NB4 (cell line): Measurements from ENCODE around the gene DCTN2.
A peak's percentile ranks its signal among the peaks of the same experiment; 100 is the strongest.

Source experiments
- DNase-seq: peaks from one replicate; pipeline ENCODE4 v3.0.0; 2010; ENCODE audit warnings: low read depth
- H3K4me3 ChIP-seq: one replicate; pipeline ENCODE4 v1.5.1; 2011; ENCODE audit warnings: mild to moderate bottlenecking, low read depth, low read length, moderate library complexity
- MYC ChIP-seq: IDR thresholded peaks from 2 replicates; pipeline ENCODE4 v1.6.1; 2011; ENCODE audit warnings: low read depth, low read length
- POLR2A ChIP-seq: IDR thresholded peaks from 2 replicates; pipeline ENCODE4 v1.6.1; 2011; ENCODE audit warnings: mild to moderate bottlenecking; ENCODE audit not compliant: insufficient read length; ENCODE audit errors: extremely low read depth
- TF ChIP-seq, protein P1 (sequence below): IDR thresholded peaks from one replicate; pipeline ENCODE4 v1.5.1; 2012; ENCODE audit warnings: low read depth, low read length
- TF ChIP-seq, protein P2 (sequence below): IDR thresholded peaks from 2 replicates; pipeline ENCODE4 v1.6.1; 2011; ENCODE audit warnings: low read depth, low read length

Gene DCTN2

DNA sequence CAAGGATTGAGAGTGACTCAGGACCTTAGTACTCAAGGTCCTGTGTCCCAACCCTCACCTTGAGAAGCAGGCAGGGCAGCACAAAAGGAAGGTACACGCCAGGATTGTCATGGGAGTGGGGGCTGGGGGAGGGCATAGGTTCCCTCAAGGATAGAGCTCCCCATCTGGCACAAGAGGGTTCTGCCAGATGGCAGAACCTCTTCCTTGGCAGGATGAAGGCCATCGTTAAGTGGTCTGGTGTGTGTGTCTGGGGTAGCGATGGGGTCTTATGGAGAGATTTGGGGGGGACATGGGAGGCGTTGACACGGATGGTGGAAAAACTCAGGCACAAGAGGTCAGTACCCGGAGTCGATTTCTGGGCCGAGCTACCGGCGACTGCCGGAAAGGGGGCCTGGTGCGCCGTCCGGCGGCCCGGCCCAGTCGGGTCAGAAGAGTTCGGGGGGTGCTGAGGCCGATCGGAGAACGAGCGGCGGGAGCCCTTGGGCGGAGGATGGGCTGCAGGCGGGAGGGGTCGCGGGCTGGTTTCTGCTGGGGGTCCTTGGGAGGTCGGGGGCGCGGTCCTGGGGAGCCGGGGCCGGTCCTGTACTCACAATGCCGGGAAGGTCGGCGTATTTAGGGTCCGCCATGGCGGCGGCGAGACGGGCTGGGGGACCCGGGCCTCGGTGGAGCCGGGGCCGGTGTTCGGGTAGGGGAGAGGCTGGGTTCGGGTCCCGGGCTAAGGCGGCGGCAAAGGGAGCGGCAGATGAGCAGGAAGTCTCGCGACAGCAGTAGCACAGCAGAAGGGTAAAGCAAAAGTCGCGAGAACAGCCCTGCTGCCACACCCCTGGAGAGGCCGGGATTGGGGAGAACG, at the start of gene DCTN2:
Gene DCTN2 (minus strand): TSS at position 755 of the 850 bp plus-strand sequence. CDS start 129 bp downstream, at position 626.
- peak within 1 kb of the TSS; percentile 83 for H3K4me3 ChIP-seq
- TF ChIP-seq, protein P1, sequence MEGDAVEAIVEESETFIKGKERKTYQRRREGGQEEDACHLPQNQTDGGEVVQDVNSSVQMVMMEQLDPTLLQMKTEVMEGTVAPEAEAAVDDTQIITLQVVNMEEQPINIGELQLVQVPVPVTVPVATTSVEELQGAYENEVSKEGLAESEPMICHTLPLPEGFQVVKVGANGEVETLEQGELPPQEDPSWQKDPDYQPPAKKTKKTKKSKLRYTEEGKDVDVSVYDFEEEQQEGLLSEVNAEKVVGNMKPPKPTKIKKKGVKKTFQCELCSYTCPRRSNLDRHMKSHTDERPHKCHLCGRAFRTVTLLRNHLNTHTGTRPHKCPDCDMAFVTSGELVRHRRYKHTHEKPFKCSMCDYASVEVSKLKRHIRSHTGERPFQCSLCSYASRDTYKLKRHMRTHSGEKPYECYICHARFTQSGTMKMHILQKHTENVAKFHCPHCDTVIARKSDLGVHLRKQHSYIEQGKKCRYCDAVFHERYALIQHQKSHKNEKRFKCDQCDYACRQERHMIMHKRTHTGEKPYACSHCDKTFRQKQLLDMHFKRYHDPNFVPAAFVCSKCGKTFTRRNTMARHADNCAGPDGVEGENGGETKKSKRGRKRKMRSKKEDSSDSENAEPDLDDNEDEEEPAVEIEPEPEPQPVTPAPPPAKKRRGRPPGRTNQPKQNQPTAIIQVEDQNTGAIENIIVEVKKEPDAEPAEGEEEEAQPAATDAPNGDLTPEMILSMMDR = no peak
- no peak for TF ChIP-seq POLR2A
- TF ChIP-seq MYC = no peak
- TF ChIP-seq, protein P2, sequence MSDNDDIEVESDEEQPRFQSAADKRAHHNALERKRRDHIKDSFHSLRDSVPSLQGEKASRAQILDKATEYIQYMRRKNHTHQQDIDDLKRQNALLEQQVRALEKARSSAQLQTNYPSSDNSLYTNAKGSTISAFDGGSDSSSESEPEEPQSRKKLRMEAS = no peak
- peak; percentile 99 for DNase-seq

DNA sequence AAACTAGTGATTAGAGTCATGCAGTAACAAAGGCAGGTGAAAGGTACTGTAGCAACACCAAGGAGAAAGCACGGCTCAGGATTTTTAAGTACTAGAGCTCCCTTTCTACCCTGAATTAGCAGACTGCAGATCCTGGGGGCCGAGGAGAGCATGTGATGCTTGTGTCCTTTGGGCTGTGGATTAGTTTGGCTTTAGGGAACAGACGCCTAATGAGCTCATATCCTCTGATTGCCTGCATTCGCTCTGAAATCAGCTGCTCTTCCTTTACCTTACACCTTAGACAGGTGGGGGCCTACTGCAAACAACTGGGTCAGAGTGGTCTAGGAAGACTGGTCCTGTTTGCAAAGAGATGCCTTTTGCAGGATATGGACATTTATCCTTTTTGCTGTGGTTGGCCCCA, 46.2 kb upstream of the DCTN2 start:
- TF ChIP-seq POLR2A (no peak), MYC (no peak)
- TF ChIP-seq, protein P2 = no peak
- TF ChIP-seq, protein P1 = no peak
- no peak overlapping the region for H3K4me3 ChIP-seq
- DNase-seq = no peak

DNA sequence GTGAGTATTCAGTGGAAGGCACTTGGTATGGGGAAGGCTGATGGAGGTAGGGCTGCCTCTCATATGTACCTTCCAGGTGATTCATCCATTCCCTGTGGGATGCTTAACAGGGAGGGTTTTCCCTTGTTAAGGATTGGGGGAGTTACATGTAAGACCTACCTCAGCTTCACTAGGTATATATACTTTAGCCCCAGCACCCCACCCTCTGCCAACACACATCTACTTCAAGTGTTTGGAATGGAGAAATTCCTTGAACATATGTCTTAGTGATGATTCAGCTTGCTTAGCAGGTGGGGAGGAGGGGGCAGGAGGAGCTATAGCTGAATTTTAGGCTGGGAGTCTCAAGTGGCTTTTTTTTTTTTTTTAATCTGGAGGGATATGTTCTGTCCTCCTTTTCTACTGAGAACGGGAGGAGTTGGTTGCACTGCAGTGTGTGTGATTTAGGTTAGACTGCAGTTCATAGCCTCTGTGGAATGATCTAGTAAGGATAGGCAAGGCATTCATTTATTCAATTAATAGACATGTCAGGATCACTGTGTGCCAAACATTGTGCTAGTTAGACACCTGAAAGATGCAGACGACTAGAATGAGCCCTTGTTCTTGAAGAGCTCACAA, 45.7 kb upstream of the DCTN2 start:
- no peak overlapping the region for H3K4me3 ChIP-seq
- DNase-seq = no peak
- TF ChIP-seq, protein P2 = no peak
- no peak for TF ChIP-seq MYC

DNA sequence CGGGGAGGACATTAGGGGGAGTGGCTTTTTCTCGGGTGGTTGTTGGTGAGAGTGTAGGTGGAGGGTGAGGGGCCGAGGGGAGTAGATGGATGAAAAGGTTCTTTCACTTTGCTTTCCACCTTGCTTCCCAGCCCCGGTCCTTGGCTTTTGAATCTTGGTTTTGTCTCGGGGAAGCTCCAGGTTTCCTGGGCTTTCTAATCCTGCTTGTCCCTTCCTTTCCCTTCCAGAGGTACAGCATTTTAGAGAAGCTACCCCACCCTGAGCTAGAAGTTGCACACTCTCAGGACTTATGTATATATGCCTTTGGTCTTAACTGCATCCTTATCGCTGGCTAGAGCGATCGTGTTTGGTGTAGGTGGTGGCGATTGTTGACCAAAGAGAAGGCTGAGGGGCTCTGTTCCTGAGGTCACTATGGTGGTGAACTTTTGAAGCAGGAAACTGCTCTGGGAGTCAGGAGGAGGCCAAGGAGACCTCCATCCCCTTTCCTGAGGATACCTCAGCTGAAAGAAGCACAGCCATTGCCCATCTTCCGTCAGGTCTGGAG, 44.9 kb upstream of the DCTN2 start:
- TF ChIP-seq POLR2A (no peak), MYC (no peak)
- TF ChIP-seq, protein P2 = no peak
- TF ChIP-seq, protein P1 = no peak
- DNase-seq = no peak
- peak overlapping the region; percentile 74 for H3K4me3 ChIP-seq

DNA sequence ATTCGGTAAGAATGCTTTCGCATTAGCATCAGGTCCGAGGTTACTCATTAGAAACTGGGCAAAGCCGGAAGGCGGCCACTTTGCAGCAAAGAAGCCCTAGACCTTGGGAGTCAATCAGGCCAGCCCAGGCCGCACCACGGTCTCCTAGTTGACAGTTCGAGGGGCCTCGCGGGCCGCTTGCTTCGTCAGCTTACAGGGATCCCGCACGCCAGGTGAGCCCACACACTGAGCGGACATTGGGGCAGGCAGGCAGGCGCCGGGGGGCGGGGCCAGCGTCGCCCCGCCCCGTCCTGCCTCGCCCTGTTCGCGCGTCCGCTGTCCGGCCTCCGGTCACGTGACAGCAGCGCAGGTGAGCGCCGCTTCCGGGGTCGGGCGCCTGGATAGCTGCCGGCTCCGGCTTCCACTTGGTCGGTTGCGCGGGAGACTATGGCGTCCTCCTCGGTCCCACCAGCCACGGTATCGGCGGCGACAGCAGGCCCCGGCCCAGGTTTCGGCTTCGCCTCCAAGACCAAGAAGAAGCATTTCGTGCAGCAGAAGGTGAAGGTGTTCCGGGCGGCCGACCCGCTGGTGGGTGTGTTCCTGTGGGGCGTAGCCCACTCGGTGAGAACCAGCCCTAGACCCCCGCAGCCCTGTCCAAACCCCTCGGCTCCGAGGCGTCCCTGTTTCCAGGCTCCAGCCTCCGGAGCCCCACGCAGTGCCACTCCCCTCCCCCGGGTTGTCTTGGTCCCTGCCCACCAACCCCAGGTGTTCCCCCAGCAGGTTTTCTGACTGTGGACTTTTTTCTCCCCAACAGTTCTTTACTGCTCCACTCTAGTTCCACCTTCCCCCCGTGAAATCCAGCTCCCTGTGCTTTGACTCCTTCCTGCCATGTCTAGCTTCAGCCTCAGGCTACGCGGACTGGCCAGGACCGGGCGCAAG, 44.1 kb upstream of the DCTN2 start, which contains the start of gene PIP4K2C:
Gene PIP4K2C (plus strand): TSS at position 329 of the 918 bp plus-strand sequence. CDS start 98 bp downstream, at position 427.
- TF ChIP-seq, protein P1 = no peak
- TF ChIP-seq, protein P2 = peak; percentile 85
- TF ChIP-seq MYC = 0 out of 2 replicates have a peak, but pooled peaks have one; percentile 26
- peak; percentile 70 for TF ChIP-seq POLR2A
- peak within 1 kb of the TSS; percentile 74 for H3K4me3 ChIP-seq
- DNase-seq = peak; percentile 81
